Measurements from ENCODE around the gene ELF2.
"Not testable (repeated sequence)": the region's sequence is repeated elsewhere in the genome, so short reads cannot be mapped to it uniquely, and the experiment has no call there.

ELF2 gene

DNA sequence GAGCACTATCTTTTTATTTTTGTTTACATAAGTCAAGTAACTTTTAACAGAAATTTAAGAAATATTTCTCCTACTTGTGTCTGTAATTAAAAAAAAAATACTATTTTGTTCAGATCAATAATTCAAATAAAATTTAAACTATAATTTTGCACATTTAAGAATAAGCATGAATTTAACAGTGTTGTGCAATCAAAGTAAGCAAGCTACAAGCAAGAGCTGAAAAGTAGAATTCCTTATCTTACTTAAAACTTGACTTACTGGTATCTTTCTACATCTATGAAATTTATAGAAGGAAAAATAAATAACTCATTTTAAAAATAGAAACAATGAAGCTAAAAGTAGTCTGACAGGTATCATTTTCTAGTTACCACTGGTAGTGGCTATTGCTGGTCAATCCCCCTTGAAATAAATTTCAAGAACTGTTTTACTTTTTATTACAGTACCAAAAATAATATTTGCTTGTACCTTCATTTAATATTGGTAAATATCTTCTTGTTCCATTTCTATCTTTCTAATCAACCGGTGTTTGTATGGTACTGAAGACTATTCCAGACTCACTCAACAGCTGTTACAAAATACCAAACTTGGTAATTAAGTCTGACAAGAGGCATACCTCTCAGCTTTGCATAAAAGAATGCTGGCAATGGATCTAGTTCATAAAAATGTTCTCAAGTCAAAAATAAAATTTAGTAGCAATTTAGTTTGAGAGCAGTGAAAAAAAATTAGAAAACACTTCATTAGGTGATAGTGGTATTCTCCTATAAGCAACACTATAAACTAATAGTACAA is 99.3 kb downstream of the ELF2 start:
- no peak for DNase-seq (ENCODE audit: low spot score)

DNA sequence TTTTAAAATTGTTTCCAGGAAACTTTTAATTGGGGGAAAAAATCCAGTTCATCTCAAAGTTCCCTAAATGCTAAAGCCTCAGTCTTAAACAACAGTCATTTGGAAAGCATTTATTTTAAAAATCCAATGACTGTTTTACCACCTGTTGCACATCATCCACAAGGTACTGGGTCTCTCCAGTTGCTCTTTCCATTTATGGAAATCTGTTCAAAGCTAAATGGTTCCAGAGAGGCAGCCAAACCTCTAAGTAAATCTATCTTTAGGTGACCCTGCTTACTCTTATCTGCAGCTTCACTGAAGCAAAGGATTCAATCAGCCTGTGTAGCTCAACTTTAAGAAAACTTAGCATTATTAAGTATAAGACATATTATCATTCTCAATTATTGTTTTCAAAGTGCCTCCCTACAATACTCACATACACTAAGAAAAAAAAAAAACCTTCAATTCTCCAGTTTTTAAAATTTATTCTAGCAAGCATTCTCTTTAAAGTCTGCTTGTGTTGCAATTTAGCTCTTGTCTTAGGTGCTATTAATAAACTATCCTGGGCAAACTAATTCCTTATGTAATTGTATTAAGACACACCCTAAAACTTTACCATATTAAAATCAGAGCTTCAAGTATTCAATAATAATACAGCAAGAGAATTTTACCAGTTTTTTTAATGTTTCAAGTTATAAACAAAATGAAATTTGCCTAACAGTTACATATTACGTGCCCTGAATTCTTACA is 100.8 kb downstream of the ELF2 start:
- no peak for DNase-seq (ENCODE audit: low spot score)

DNA sequence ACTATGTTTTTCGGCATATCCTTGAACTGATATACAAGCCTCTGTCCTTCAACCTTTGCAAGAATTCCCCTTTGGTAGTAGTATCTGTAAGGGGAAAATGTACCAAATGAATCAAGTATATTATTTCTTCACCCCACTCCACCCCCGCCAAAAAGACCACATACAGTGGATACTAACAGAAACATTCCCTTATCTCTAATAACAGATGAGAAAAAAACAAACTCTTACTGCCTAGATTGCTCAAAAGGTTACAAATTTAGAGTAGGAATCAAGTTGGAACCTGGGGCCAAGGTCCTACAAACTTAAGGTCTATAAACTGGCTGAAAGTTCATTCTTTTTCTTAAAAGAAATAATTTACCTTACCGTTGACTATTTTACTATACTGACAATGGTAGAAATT is 116.4 kb downstream of the ELF2 start:
- DNase-seq (ENCODE audit: low spot score): no peak

DNA sequence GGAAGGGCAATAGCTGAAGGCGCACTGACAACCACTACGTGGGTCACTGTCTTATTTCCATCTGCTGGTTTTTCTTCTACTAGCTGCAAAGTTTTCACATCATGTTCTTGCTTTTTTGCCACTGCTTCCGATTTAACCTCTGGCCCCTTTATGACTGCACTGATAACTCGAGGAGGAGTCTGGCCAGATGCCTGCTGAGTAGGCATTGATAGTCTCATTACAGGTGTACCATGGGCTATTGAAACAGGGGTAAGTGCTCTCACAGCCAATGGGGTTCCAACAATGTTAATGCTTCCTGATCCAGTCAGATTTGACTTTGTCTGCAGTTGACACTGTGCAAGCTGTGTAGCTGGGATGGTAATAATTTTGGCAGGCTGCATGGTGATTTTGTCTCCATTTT is 118.0 kb downstream of the ELF2 start:
- not testable (repeated sequence) for DNase-seq (ENCODE audit: low spot score)

DNA sequence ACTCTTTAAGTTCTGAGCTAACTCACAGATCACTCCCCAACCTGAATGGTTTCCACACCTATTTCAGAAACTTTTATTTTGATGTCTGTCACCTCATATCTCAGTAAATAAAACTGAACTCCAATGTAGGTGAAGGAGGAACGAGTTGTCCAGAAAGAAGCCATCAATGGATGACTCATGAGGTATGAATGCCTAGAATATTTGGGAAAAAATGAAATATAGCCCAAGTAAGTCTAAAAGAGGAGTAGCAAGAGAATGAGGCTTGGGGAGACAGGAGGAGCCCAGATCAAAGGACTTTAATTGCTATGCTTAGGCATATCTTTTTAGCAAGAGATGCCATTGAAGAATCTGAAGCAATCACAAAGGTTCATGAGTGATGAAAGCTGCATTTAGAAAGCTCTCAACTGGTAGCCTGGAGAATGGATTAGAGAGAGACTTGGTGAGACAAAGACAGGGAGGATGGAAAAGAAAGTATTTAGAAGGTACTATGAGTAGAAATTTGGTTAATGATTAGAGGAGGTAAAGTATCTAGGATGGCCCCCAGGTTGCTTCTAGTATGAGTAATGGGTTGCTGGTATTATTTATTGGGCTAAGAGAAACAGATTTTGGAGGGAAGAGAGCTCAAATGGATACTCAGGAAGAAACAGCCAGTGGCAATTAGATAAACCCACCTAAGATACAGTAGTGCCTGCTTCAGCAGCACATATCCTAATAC is 122.1 kb downstream of the ELF2 start:
- DNase-seq (ENCODE audit: low spot score): no peak

DNA sequence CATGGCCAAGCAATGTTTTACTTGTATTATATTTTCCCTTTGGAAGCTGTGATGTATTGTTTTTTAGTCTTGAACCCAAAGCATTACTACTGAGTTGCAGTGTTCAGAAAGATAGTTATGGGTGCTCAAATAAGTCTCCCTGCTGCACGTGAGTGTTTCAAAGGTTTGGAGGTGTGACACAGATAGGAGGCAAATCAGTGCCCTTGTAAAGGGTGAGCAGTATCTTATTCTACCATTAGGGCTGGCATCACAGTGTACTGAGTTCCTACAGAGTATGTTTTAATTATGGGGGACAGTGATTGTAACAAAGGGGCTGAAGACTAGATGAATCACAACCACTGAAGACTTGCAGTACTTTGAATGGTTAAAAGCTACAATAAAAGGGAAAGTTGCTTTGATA is 123.1 kb downstream of the ELF2 start:
- DNase-seq (ENCODE audit: low spot score): no peak

DNA sequence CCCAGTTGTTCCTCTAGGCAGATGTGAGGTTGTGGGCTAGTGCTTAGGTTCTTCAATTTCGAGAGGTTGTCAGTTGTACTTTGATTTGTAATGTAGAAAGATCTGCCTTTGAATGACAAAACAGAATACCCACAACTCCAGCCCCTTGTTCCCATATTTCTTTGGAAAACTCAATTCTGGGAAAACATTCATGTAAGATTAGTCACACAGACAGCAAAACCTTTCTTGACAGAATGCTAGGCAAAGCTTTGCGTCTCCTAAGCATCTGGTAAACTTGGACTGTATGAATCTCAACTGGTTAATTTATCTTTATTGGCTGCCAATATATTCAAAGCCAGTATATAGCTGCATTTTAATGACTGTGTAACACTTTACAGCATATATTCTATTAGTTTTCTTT is 126.6 kb downstream of the ELF2 start:
- DNase-seq (ENCODE audit: low spot score): no peak

- DNase-seq (ENCODE audit: low spot score): no peak
These were observed 129.0 kb downstream of the ELF2 start for GRCh38 chr4:139048026-139048425.

DNA sequence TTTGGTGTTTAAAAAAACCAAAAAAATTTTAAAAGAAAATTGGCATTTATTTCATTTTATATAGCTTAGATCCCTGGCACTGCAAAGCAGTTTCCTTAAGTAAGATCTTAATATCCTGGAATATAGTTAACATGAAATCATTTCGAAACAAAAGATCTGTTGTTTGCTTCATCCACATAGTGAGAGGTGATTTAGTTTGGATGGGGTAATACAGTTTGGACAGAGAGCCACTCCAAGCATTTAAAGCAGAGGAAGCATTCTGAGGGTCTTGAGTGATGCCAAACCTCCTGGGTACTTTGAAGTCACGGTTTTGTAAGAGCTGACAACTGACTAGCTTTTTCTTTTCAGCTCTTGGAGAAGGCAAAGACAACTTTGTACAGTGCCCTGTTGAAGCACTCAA is 132.7 kb downstream of the ELF2 start:
- no peak for DNase-seq (ENCODE audit: low spot score)

GRCh38 chr4:139042981-139043460 is 134.0 kb downstream of the ELF2 start:
- peak; percentile 68 for DNase-seq (ENCODE audit: low spot score)

DNA sequence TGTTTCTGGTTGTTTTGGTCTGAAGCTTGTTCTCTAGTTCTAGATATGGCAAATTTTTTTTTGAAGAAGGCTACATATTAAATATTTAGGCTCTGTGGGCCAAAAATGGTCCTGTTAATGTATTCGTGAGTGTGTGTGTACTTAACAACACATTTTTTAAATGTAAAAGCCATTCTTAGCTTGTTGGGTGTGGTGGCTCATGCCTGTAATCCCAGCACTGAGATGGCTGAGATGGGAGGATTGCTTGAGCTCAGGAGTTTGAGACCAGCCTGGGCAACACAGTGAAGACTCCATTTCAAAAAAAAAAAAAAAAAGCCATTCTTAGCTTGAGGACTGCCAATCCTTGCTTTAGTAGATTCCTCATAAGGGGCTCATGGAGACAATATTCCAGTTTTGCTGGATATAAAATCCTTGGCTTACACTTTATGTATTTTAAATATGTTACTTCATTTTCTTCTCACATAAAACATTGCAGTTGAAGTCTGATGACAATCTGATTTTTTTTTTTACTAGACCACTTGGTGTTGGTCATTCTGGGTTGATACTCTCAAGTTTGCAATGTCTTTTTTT is 138.1 kb downstream of the ELF2 start:
- no peak for DNase-seq (ENCODE audit: low spot score)

- DNase-seq (ENCODE audit: low spot score): no peak
These were observed 140.1 kb downstream of the ELF2 start for GRCh38 chr4:139036885-139037284.

DNA sequence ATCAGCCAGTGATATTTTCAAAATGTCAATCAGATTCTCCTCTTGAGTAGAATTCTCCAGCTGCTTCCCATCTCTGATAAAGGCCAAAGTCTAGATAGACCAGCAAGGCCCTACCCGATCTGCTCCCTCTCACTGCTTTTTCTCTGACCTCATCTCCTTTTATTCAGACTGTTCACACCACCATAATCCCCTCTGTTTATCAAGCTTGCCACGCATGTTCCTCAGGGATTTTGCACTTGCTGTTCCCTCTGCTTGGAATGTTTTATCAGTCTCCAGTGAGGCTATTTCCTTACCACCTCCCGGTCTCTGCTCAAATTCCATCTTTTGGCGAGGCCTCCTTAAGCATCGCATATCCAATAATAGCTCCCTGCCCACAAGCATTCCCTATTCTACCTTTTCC is 141.4 kb downstream of the ELF2 start:
- no peak for DNase-seq (ENCODE audit: low spot score)

DNA sequence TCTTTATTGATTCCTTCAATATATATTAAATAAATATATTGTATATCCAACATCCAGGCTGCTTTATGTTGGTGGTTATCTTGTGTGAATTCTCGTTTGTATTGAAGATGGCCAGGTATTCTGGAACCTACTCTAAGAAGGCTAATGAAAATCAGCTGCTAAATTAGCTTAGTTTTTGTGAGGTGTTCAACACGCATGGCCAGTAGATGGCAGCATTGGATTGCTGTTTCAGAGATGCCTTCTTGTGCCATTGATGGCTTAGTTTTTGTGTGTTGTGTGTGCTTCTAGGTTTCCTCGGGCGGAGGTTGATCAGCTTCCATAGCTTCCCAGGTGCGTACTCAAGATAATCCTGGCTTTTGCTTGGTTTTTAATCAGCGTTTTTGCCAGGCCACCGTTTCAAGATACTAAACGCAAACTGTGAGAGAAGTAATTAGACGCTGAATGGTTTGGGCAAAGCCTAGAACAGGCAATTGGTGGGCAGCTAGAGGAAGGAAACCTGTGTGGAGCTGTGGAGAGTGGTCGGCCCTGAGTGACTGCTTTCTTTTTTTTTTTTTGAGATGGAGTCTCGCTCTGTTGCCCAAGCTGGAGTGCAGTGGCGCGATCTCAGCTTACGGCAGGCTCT is 146.3 kb downstream of the ELF2 start:
- DNase-seq (ENCODE audit: low spot score): peak; percentile 82

GRCh38 chr4:139029866-139030363 is 147.1 kb downstream of the ELF2 start:
- DNase-seq (ENCODE audit: low spot score): not testable (repeated sequence)

GRCh38 chr4:139028191-139028661 is 148.8 kb downstream of the ELF2 start:
- peak; percentile 65 for DNase-seq (ENCODE audit: low spot score)

DNA sequence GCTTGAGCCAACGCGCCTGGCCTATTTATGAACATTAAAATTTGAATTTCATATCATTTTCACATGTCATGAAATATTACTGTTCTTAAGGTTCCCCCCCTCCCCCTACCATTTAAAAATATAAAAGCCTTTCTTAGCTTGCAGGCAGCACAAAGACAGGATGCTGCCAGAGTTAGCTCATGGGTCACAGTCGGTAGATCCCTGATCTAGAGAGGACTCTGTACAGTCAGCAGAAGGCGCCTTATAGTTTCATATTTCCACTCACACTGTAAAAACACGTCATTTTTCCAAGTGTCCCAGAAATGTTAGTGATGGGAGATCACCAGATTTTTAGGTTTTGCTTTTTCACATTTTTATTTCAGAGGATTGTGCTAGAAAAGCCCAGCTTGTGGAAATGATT is 149.2 kb downstream of the ELF2 start:
- no peak for DNase-seq (ENCODE audit: low spot score)

DNA sequence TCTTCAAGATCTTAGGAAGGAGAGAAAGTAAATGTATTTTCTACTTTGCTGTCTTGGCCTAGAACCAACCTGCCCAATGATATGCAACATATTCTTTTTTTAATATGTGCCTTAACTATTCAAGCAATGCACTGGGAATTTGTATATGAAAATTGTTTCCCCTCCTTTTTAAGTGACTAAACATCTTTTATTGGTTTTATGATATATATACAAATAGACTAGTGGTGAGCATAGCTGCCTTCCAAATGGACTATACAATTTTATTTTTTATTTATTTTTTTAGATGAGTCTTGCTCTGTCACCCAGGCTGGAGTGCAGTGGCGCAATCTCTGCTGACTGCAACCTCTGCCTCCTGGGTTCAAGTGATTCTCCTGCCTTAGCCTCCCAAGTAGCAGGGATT is 151.2 kb downstream of the ELF2 start:
- DNase-seq (ENCODE audit: low spot score): no peak

GRCh38 chr4:139024686-139025085 is 152.3 kb downstream of the ELF2 start:
- DNase-seq (ENCODE audit: low spot score): no peak

GRCh38 chr4:139022835-139023234 is 154.2 kb downstream of the ELF2 start:
- DNase-seq (ENCODE audit: low spot score): no peak

DNA sequence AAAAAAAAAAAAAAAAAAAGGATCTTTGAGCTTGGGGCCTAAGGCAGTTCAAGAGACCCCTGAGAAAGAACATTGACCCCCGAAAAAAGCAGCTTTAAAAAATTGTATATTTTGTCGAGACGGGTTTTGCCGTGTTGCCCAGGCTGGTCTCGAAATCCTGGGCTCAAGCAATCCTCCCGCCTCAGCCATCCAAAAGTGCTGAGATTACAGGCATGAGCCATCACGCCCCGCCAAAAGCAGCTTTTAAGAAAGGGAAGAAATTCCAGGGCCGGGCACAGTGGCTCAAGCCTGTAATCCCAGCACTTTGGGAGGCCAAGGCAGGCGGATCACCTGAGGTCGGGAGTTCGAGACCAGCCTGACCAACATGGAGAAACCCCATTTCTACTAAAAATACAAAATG is 155.9 kb downstream of the ELF2 start:
- not testable (repeated sequence) for DNase-seq (ENCODE audit: low spot score)

DNA sequence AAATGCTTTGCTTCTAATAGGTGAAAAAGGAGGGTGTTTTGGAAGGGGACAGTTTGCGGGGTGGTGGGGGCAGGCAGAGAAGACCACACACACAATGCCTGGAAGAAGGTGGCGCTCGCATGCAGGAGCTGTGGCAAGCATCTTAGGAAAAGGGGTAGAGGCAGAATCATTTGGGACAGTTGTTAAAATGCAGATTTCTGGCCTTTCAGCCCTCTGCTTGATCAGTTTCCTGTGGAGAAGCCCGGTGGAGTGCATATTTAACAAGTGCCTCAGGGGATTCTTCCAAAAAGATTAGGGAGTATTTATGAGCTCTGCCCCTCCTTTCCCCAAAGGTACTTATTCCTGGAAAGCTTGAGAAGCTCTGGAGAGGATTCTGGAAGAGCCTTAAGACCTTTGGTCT is 156.6 kb downstream of the ELF2 start:
- DNase-seq (ENCODE audit: low spot score): no peak

Measured in putamen (tissue), 1 donor.